GM12801 (cell line): ENCODE measurements around the gene PTGR3.

Experiments used
- CTCF ChIP-seq: IDR thresholded peaks from one replicate; pipeline ENCODE4 v1.5.1; 2011; ENCODE audit warnings: control low read depth; ENCODE audit not compliant: insufficient read length; ENCODE audit errors: extremely low read depth

Gene PTGR3

GRCh38 chr18:75234901-75235300 is 26.0 kb upstream of the PTGR3 start:
- no peak for TF ChIP-seq CTCF

GRCh38 chr18:75231053-75231406 is 22.1 kb upstream of the PTGR3 start:
- TF ChIP-seq CTCF, result no peak

- TF ChIP-seq CTCF, result no peak
Measured at GRCh38 chr18:75230163-75231052, 21.5 kb upstream of the PTGR3 start.

- no peak for TF ChIP-seq CTCF
Measured at GRCh38 chr18:75229437-75229836, 20.5 kb upstream of the PTGR3 start.

GRCh38 chr18:75228967-75229366 is 20.0 kb upstream of the PTGR3 start:
- TF ChIP-seq CTCF, result no peak

GRCh38 chr18:75227535-75228296 is 18.8 kb upstream of the PTGR3 start:
- TF ChIP-seq CTCF, result no peak

- TF ChIP-seq CTCF, result no peak
Measured at GRCh38 chr18:75226956-75227316, 18.0 kb upstream of the PTGR3 start.
